Activated CD8-positive, alpha-beta memory T cell treated with anti-CD3 and anti-CD28 coated beads for 4 hours (primary cell): Measurements from ENCODE around the gene PCDHA11.
"Not testable (repeated sequence)": the region's sequence is repeated elsewhere in the genome, so short reads cannot be mapped to it uniquely, and the experiment has no call there.

Experiments
- DNase-seq, 2 donors: peaks; one replicate each; pipeline ENCODE4 v3.0.0-alpha.2; 2020; ENCODE audit warnings: low read depth in 2 of 2

The PCDHA11 gene, protein sequence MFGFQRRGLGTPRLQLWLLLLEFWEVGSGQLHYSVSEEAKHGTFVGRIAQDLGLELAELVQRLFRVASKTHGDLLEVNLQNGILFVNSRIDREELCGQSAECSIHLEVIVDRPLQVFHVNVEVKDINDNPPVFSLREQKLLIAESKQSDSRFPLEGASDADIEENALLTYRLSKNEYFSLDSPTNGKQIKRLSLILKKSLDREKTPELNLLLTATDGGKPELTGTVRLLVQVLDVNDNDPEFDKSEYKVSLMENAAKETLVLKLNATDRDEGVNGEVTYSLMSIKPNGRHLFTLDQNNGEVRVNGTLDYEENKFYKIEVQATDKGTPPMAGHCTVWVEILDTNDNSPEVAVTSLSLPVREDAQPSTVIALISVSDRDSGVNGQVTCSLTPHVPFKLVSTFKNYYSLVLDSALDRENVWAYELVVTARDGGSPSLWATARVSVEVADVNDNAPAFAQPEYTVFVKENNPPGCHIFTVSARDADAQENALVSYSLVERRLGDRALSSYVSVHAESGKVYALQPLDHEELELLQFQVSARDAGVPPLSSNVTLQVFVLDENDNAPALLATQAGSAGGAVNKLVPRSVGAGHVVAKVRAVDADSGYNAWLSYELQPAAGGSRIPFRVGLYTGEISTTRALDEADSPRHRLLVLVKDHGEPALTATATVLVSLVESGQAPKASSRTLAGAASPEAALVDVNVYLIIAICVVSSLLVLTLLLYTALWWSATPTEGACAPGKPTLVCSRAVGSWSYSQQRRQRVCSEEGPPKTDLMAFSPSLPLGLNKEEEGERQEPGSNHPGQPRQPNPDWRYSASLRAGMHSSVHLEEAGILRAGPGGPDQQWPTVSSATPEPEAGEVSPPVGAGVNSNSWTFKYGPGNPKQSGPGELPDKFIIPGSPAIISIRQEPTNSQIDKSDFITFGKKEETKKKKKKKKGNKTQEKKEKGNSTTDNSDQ

DNA sequence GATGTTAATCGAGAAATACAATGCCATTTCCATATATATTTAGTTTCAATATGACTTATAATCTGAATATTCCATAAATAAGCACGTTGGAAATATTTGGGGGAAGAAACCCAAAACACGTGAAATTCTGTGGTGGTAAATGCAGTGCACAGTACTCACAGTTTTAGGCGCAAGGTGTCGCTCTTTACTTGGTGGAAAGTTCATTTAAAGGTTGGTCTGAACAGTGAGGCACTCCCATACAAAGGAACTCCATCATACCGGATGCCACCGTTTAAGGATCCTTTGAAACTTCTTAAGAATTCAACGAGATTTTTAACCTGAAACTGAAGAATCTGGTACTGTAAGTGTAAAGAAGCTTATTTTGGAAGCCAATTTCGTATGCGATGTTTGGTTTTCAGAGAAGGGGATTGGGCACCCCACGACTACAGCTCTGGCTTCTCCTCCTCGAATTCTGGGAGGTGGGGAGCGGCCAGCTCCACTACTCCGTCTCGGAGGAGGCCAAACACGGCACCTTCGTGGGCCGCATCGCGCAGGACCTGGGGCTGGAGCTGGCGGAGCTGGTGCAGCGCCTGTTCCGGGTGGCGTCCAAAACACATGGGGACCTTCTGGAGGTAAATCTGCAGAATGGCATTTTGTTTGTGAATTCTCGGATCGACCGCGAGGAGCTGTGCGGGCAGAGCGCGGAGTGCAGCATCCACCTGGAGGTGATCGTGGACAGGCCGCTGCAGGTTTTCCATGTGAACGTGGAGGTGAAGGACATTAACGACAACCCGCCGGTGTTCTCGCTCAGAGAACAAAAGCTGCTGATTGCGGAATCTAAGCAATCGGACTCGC, at the start of gene PCDHA11:
Gene PCDHA11, plus strand, starts transcription at position 237 of the 834 bp plus-strand sequence. Its CDS starts 147 bp downstream, at position 384.
- DNase-seq, result no peak

DNA sequence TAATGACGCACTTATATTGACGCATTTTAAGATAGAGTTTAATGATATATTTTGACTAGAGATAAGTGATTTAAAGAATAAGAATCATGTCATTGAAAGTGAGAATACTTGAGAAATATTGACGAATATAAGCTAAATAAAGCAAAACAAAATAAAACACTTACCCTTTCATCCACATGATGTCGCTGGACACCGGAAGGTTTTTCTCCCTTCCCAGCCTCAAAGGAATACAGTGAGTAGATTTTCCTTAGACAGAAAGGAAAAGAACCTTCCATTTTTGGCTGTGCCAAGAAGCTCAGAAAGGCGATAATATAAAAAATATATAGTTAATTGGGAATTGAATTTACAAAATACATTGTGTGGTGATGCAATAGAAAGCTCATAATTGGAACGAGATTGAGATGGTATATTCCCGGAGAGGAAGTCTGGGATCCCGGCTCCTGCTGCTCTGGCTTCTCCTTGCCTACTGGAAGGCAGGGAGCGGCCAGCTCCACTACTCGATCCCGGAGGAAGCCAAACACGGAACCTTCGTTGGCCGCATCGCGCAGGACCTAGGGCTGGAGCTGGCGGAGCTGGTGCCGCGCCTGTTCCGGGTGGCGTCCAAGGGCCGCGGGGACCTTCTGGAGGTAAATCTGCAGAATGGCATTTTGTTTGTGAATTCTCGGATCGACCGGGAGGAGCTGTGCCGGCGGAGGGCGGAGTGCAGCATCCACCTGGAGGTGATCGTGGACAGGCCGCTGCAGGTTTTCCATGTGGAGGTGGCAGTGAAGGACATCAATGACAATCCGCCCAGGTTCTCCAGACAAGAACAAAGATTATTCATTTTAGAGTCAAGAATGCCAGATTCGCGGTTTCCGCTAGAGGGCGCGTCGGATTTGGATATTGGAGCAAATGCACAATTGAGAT, 47.1 kb upstream of the PCDHA11 start, which contains the start of gene PCDHA5:
Gene PCDHA5, plus strand, starts transcription at position 239 of the 906 bp plus-strand sequence.
- no peak for DNase-seq

DNA sequence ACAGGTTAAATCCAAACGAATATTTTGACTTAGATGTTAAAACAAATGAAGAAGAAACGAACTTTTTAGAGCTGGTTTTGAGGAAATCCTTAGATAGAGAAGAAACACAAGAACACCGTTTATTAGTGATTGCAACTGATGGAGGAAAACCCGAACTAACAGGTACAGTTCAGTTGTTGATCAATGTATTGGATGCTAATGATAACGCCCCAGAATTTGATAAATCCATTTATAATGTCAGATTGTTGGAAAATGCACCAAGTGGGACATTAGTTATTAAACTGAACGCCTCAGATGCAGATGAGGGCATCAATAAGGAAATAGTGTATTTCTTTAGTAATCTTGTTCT, 46.5 kb upstream of the PCDHA11 start:
- DNase-seq, result no peak

DNA sequence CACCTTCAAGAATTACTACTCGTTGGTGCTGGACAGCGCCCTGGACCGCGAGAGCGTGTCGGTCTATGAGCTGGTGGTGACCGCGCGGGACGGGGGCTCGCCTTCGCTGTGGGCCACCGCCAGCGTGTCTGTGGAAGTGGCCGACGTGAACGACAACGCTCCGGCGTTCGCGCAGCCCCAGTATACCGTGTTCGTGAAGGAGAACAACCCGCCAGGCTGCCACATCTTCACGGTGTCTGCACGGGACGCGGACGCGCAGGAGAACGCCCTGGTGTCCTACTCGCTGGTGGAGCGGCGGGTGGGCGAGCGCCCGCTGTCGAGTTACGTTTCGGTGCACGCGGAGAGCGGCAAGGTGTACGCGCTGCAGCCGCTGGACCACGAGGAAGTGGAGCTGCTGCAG, 45.8 kb upstream of the PCDHA11 start:
- DNase-seq, result not testable (repeated sequence)

DNA sequence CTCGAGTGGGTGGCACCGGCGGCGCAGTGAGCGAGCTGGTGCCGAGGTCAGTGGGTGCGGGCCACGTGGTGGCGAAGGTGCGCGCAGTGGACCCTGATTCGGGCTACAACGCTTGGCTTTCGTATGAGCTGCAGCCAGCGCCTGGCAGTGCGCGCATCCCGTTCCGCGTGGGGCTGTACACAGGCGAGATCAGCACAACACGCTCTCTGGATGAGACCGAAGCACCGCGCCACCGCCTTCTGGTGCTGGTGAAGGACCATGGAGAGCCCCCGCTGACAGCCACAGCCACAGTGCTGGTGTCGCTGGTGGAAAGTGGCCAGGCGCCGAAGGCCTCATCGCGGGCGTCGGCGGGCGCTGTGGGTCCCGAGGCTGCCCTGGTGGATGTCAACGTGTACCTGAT, 45.3 kb upstream of the PCDHA11 start:
- DNase-seq, result no peak

DNA sequence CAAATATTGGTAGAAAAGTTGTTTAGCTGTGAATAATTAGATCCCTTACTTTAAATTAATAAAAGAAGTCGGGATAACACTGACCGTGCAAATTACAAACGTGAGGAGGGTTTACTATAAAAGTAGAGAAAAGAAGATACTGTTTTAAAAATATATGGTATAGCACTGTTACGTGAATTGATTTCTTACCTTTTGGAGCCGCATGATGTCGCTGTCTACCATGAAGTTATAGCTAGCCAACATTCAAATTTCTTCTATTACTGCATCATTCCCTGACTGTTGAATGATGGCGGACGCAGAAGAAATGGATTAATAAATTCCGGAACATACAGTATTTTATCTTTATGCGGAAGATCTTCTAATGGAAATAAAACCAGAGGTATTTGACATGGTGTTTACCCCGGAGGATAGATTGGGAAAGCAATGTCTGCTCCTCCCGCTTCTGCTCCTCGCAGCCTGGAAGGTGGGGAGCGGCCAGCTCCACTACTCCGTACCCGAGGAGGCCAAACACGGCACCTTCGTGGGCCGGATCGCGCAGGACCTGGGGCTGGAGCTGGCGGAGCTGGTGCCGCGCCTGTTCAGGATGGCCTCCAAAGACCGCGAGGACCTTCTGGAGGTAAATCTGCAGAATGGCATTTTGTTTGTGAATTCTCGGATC, 40.9 kb upstream of the PCDHA11 start, which contains the start of gene PCDHA6:
Gene PCDHA6, plus strand, starts transcription at position 257 of the 658 bp plus-strand sequence. Its CDS starts 132 bp downstream, at position 389.
- DNase-seq, result no peak

DNA sequence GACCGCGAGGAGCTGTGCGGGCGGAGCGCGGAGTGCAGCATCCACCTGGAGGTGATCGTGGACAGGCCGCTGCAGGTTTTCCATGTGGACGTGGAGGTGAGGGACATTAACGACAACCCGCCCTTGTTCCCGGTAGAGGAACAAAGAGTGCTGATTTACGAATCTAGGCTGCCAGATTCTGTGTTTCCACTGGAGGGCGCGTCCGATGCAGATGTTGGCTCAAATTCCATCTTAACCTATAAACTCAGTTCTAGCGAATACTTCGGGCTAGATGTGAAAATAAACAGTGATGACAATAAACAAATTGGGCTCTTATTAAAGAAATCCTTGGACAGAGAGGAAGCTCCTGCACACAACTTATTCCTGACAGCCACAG, 40.4 kb upstream of the PCDHA11 start:
- DNase-seq, result no peak

DNA sequence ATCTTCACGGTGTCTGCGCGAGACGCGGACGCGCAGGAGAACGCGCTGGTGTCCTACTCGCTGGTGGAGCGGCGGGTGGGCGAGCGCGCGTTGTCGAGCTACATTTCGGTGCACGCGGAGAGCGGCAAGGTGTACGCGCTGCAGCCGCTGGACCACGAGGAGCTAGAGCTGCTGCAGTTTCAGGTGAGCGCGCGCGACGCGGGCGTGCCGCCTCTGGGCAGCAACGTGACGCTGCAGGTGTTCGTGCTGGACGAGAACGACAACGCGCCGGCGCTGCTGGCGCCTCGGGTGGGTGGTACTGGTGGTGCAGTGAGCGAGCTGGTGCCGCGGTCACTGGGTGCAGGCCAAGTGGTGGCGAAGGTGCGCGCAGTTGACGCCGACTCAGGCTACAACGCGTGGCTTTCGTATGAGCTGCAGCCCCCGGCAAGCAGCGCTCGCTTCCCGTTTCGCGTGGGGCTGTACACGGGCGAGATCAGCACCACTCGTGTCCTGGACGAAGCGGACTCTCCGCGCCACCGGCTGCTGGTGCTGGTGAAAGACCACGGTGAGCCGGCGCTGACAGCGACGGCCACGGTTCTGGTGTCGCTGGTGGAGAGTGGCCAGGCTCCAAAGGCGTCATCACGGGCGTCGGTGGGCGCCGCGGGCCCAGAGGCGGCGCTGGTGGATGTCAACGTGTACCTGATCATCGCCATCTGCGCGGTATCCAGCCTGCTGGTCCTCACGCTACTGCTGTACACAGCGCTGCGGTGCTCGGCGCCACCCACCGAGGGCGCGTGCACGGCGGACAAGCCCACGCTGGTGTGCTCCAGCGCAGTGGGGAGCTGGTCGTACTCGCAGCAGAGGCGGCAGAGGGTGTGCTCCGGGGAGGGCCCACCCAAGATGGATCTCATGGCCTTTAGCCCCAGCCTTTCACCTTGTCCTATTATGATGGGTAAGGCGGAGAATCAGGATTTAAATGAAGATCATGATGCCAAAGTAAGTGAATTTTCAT, 39.0 kb upstream of the PCDHA11 start:
- not testable (repeated sequence) for DNase-seq

DNA sequence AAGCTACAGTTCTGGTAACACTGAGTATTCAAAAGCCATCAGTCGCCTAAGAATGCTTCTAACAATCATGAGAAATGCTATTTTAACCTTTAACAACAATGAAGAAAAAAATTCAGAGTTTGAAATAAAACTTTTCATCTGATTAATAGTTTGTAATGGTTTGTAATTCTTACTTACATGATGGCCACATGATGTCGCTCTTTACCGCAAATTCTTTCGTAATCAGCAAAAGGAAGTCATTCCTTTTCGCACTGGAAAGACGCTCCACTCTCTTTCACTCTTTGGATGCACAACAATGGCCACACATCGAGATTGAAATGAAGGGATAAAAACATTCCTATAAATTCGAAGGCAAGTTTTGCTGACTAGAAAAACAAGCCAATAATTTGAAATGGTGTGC, 34.8 kb upstream of the PCDHA11 start, which contains the start of gene PCDHA7:
Gene PCDHA7, plus strand, starts transcription at position 277 of the 400 bp plus-strand sequence. Its CDS starts 115 bp downstream, at position 392.
- DNase-seq, result no peak

DNA sequence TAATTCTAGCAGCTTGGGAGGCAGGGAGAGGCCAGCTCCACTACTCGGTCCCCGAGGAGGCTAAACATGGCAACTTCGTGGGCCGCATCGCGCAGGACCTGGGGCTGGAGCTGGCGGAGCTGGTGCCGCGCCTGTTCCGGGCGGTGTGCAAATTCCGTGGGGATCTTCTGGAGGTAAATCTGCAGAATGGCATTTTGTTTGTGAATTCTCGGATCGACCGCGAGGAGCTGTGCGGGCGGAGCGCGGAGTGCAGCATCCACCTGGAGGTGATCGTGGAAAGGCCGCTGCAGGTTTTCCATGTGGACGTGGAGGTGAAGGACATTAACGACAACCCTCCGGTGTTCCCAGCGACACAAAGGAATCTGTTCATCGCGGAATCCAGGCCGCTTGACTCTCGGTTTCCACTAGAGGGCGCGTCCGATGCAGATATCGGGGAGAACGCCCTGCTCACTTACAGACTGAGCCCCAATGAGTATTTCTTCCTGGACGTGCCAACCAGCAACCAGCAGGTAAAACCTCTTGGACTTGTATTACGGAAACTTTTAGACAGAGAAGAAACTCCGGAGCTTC, 34.2 kb upstream of the PCDHA11 start:
- DNase-seq, result not testable (repeated sequence)

DNA sequence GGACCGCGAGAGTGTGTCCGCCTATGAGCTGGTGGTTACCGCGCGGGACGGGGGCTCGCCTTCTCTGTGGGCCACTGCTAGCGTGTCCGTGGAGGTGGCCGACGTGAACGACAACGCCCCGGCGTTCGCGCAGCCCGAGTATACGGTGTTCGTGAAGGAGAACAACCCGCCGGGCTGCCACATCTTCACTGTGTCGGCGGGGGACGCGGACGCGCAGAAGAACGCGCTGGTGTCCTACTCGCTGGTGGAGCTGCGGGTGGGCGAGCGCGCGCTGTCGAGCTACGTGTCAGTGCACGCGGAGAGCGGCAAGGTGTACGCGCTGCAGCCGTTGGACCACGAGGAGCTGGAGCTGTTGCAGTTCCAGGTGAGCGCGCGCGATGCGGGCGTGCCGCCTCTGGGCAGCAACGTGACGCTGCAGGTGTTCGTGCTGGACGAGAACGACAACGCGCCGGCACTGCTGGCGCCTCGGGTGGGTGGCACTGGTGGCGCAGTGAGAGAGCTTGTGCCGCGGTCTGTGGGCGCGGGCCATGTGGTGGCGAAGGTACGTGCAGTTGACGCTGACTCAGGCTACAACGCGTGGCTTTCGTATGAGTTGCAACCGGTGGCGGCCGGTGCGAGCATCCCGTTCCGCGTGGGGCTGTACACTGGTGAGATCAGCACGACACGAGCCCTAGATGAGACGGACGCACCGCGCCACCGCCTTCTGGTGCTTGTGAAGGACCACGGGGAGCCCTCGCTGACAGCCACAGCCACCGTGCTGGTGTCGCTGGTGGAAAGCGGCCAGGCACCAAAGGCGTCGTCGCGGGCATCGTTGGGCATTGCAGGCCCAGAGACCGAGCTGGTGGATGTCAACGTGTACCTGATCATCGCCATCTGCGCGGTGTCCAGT, 32.9 kb upstream of the PCDHA11 start:
- DNase-seq, result no peak

DNA sequence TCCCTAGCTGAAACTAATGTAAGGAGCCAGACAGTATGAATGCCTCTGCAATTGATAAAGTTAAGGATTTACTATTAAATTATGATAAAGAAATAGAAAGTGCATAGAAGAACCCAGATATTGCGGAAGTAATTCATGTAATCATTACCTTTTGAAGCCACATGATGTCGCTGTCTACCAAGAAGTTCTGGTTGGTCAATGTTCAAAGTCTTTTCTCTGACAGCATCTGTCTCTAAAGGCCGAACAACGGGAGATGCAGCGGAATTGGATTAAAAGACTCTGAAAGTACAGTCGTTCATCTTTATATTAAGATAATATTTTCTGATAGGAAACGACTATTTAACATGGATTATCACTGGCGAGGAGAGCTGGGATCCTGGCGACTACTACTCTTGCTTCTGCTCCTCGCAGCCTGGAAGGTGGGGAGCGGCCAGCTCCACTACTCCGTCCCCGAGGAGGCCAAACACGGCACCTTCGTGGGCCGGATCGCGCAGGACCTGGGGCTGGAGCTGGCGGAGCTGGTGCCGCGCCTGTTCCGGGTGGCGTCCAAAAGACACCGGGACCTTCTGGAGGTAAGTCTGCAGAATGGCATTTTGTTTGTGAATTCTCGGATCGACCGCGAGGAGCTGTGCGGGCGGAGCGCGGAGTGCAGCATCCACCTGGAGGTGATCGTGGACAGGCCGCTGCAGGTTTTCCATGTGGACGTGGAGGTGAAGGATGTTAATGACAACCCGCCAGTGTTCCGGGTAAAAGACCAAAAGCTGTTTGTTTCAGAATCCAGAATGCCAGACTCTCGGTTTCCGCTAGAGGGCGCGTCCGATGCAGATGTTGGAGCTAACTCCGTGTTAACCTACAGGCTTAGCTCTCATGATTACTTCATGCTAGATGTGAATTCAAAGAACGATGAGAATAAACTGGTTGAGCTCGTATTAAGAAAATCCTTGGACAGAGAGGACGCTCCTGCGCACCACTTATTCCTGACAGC, 27.5 kb upstream of the PCDHA11 start, which contains the start of gene PCDHA8:
Gene PCDHA8, plus strand, starts transcription at position 210 of the 985 bp plus-strand sequence. Its CDS starts 135 bp downstream, at position 345.
- no peak for DNase-seq

DNA sequence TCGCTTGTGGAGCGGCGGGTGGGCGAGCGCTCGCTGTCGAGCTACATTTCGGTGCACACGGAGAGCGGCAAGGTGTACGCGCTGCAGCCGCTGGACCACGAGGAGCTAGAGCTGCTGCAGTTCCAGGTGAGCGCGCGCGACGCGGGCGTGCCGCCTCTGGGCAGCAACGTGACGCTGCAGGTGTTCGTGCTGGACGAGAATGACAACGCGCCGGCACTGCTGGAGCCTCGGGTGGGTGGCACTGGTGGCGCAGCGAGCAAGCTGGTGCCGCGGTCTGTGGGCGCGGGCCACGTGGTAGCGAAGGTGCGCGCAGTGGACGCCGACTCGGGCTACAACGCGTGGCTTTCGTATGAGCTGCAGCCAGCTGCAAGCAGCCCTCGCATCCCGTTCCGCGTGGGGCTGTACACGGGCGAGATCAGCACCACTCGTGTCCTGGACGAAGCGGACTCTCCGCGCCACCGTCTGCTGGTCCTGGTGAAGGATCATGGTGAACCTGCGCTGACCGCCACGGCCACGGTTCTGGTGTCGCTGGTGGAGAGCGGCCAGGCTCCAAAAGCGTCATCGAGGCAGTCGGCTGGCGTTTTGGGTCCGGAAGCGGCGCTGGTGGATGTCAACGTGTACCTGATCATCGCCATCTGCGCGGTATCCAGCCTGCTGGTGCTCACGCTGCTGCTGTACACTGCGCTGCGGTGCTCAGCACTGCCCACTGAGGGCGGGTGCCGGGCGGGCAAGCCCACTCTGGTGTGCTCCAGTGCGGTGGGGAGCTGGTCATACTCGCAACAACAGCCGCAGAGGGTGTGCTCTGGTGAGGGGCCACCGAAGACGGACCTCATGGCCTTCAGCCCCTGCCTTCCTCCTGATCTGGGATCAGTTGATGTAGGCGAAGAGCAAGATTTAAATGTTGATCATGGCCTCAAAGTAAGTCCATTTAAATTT, 25.7 kb upstream of the PCDHA11 start:
- DNase-seq, result no peak
